Measurements from ENCODE around the gene PCDH18. TPM values are rescaled to one million over a fixed set of nuclear protein-coding genes. Genes with fewer than 3 reads are reported as not detected.

Gene PCDH18
- total and polyA plus RNA-seq, 2 experiments from 2014 or later: 19.5 to 68.1 TPM

DNA sequence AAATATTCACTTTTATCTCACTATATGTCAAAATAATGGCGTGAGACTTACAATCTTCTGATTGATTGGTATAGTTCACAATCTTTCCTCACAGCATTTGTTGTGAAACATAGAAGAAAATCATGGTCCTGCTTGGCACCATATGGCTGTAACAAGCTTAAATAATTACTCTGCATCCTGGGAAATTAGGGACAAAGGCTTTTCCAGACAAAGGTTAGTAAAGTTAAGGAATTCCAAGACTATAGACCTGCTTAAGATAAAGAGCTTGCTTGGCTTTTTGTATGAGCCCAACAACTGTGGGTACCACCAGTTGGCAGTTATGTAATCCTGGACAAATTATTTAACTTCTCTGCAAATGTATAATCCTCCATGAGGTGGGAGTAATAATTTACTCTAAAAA is 3.4 kb upstream of the PCDH18 start:
- H3K79me2 ChIP-seq (replicated peaks; ENCODE audit: insufficient read depth): peaks cover 16% of the 10 kb centered on the region
- Mint-ChIP-seq H3K27me3 (ENCODE audit: insufficient read depth, low read depth, poor library complexity) (peaks cover under 1% of the 10 kb centered on the region), H3K27ac (no peak overlapping the region), H3K9me3 (no peaks in the 10 kb centered on the region; the same call in 2 of the 3 replicates), H3K4me3 (no peak overlapping the region), H3K36me3 (ENCODE audit: low read depth) (no peaks in the 10 kb centered on the region; the same call in 2 of the 3 replicates), H3K4me1 (peaks cover 39% of the 10 kb centered on the region)
- peaks cover 60% of the 10 kb centered on the region for H3K4me1 ChIP-seq (ENCODE audit: insufficient read depth)
- H3K27ac ChIP-seq (ENCODE audit: low read depth): no peak overlapping the region
- no peaks in the 10 kb centered on the region for H3K9me2 ChIP-seq (ENCODE audit: insufficient read depth)
- H4K20me1 ChIP-seq (replicated peaks; ENCODE audit: insufficient read depth): peaks cover 5% of the 10 kb centered on the region; the same call in 1 of the 2 replicates
- H3F3A ChIP-seq (replicated peaks; ENCODE audit: low read depth): no peaks in the 10 kb centered on the region
- H3K4me2 ChIP-seq: 0 out of 2 replicates have a peak overlapping the region, but pooled peaks have one; percentile 15
- H2AFZ ChIP-seq: no peak overlapping the region
- no peak for ATAC-seq
- no peaks in the 10 kb centered on the region for H3K27me3 ChIP-seq (ENCODE audit: insufficient read depth)
- no peak overlapping the region for H3K4me3 ChIP-seq
- DNase-seq (ENCODE audit: low spot score): no peak
- TF ChIP-seq JUNB (IDR thresholded peaks at IDR 0.05; ENCODE audit: unreplicated experiment) (no peak), EZH2 (IDR thresholded peaks at IDR 0.05; ENCODE audit: low read depth, unreplicated experiment) (no peak), ZNF462 (CRISPR knock-in tag; IDR thresholded peaks at IDR 0.05) (no peak), CREB1 (CRISPR knock-in tag; IDR thresholded peaks at IDR 0.05; ENCODE audit: low read depth) (no peak), ZNF331 (CRISPR knock-in tag; IDR thresholded peaks at IDR 0.05; ENCODE audit: low read depth) (no peak)
- TF ChIP-seq, protein P1, sequence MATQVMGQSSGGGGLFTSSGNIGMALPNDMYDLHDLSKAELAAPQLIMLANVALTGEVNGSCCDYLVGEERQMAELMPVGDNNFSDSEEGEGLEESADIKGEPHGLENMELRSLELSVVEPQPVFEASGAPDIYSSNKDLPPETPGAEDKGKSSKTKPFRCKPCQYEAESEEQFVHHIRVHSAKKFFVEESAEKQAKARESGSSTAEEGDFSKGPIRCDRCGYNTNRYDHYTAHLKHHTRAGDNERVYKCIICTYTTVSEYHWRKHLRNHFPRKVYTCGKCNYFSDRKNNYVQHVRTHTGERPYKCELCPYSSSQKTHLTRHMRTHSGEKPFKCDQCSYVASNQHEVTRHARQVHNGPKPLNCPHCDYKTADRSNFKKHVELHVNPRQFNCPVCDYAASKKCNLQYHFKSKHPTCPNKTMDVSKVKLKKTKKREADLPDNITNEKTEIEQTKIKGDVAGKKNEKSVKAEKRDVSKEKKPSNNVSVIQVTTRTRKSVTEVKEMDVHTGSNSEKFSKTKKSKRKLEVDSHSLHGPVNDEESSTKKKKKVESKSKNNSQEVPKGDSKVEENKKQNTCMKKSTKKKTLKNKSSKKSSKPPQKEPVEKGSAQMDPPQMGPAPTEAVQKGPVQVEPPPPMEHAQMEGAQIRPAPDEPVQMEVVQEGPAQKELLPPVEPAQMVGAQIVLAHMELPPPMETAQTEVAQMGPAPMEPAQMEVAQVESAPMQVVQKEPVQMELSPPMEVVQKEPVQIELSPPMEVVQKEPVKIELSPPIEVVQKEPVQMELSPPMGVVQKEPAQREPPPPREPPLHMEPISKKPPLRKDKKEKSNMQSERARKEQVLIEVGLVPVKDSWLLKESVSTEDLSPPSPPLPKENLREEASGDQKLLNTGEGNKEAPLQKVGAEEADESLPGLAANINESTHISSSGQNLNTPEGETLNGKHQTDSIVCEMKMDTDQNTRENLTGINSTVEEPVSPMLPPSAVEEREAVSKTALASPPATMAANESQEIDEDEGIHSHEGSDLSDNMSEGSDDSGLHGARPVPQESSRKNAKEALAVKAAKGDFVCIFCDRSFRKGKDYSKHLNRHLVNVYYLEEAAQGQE (IDR thresholded peaks at IDR 0.05; ENCODE audit: unreplicated experiment): no peak
- no peaks in the 10 kb centered on the region; the same call in 1 of the 2 replicates for H3K36me3 ChIP-seq (ENCODE audit: insufficient read depth)
